HG03139 (cell line): ENCODE results near the gene GSN.

Source experiments
- ATAC-seq: cut with Tn5 transposase; IDR thresholded peaks from one replicate; pipeline ENCODE4 v1.9.1; 2021; ENCODE audit not compliant: unreplicated experiment

The GSN gene

DNA sequence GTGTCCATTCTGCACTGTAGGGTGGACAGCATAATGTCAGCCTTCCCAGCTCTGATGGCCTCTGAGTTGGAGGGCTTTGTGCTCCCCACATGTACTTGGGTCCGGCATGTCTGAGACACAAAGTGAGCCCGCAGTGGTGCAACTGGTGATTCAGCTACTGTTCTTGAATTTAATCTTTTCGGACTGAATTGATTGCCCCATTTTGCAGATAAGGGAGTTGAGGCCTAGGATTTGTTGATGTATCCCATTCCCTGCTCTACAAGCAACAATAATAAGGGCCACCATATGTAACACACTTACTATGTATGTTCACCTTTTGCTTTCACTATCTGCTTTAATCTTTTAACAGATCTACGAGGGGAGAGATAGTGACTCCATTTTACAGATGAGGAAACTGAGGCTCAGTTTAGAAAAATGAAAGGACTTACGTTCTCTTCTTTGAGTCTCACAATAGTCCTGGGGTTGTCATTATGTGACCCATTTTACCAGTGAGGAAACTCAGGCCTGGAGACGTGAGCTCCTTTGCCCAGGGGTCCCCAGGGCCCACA, 4.5 kb downstream of the GSN start:
- no peak for ATAC-seq

DNA sequence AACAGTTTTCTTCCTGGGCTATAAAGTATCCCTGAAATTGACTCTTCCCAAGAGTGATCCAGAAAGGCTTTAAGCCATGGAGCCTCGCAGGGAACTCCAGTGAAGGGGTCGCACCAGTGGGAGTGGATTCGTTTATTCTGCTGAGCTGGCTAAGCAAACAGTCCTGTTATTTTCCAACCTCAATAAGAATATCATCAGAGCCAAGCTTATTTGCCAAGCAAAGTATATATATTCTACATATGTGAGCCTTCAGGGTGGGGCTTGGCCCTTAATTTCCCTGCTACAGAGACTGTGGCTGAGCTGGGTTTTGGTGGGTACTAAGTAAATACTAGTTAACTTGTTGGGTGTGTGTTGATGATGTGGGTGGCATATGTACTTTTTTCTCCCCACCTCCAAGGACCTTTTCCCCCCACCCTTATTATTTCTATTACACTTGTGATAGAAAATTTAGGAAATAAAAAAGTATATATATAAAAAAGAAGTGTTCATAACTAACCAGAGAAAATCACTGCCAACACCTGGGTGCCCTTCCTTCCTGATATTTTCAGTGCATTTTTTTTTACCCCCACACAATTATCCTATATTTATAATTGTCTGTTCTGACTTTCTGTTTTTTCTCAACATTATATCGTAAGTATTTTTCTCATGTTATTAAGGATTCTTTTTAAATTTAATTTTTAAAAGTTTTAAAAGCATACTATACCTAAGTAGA, 5.3 kb downstream of the GSN start:
- ATAC-seq: no peak

DNA sequence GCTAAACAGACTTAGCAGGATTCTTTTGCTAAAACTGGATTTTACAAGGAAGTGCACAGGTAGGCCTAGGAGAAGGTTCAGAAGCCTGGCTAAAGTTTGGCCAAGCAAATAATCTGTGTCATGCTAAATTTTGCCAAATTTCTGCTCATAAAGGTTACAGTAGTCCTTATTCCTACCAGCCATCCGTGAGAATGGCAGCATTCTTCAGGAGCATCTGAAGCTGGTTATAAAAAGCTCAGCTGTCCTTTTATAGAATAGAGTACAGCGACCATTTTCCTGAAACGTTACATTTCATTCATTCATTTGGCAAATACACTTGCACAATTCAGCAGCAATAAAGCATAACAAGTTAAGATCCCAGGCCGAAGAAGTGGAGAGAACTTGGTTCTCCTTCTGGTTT, 6.9 kb downstream of the GSN start:
- ATAC-seq: no peak

DNA sequence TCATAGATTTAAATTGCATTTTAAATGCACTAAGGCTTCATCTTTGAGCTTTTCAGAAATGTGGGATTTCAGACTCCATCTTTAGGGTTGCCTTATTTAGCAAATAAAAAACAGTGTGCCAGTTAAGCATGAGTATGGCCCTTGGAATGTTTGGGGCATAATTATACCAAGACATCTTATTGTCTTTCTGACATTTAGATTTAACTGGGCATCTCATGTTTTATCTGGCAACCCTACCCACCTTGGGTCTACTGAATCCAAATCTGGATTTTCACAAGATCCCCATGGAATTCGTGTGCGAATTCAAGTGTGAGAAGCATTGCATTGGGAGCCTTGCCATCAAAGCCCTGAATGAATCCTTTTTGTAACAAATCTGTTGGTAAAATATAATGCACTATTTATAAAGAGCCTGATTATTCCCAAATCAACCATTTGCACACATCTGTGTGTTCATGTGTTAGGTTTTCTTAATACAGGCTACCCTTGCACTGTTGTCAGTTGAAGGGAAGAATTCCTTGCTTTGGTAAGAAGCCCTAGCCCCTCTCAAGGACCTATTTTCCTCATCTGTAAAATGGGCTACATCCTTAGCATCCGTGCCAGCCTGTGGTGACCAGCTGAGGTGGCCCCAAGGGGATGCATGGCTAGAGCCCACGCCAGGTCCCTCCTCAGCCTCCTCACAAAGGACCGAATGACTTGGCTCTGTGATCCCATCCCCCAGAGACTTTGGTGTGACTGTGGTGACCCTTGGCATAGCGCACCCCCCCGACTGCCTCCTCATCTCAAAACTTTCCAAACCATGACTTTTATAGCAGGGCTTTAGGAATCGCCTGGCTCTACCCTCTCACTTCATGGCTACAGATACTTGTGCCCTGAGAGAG, 8.1 kb downstream of the GSN start:
- ATAC-seq: no peak

DNA sequence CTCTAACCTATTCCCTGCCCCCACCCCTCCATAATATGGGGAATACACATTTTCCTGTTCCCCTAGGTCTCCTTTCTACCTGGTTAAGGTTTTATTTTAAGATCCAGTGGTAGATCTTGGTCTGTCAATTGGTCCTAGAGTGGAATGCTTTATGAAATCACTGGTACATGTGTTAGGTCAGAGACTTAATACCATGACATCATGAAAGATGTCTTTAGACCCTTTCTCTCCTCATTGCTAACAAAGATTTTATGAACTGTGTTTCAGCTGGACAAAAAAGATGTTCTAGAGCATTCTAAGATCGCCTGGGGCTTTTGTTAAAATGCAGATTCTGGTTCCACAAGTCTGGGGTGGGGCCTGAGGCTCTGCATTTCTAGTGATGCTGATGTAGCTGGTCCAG, 9.1 kb downstream of the GSN start:
- no peak for ATAC-seq

DNA sequence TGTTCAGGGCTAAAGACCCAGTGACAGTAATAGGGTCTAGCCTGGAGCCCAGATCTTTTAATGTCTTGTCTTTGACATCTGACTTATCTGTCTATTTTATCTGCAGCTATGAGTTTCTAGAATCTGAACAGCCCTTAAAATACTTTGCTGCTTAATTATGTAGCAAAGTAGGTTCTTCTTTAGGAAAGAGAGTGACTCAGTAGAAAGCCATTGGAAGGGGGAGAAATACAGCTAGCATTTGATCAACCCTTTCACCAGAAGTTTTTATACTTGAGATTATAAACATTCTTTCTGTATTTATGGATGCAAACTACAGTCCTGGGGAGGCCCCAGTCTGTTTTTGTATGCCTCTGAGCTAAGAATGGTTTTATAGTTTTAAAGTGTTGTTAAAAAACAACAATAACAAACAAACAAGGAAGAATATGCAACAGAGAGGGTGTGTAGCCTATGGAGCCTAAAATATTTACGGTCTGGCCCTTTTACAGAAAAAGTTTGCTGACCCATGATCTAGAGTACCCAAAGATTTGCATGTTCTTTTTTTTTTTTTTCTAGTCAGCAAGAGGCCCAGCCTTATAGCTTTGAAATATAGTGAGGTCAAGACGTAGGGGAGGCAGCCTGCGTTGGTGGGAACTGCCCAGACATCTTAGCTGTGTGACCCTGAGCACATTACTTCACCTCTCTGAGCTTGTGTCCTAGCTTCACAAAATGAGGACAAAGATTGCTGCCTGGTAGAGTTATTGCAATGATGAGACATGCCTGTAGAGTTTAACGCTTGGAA, 9.7 kb downstream of the GSN start:
- ATAC-seq: no peak

DNA sequence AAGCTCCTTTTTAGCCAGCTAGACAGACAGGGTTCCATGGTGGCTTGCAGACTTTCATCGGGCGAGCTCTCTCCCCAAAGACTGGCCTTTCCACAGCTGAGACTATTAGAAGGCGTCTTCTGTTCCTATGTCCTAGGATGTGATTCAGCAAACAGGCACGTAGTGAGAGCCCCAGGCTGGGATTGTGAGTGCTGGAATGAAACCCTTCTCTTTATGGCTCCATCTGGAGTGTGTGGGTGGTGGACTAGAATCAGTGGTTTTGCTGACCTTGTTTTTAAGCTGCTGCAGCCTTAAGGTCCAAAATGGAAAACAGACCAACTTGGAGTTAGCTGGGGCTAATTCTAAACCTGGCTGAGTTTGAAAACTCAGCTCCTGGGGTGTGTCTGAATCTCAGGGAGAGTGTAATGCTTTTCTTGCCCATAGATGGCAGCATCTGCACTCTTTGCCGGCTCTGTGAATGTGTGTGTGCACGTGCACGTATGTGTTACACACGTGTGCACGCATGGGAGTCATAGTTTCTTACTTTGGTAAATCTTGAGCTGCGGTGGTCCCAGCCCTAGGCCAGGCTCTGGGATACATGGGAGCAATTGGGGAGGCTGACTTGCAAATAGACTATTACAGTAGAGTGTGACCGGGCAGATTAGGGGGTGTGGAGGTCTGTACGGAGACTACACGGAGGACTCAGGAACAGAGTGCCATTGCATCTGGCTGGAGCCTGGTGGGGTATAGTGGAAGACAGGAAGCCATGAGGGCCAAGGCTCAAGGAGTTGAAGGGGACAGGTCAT, 10.7 kb downstream of the GSN start:
- no peak for ATAC-seq

DNA sequence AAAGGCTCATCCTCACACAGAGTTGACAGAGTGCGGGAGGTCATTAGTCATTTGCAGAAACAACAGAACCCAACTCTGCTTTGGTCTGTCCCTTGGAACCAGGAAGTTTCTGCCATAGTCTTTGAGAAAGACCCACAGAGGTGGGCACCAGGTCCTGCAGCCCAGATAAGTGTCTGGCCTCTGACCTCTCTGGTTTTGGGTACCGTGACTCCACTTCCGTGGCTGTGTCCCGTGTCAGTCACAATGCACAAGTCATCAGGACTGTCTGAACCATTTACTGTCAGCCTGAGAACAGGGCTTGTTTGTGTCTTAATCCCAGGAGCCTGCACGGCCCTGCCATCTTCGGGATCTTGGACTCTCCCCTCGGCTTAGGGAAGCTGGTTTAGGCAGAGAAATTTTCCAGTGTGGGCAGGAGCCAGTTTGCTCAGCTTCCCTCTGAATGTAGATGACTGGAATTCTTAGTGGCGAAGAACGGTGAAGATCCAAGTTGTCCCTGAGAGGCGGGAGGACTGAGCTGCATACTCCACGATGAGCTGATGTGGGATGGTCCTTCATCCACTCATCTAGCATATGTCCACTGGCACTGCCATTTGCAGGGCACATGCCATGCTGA, 11.9 kb downstream of the GSN start:
- no peak for ATAC-seq

DNA sequence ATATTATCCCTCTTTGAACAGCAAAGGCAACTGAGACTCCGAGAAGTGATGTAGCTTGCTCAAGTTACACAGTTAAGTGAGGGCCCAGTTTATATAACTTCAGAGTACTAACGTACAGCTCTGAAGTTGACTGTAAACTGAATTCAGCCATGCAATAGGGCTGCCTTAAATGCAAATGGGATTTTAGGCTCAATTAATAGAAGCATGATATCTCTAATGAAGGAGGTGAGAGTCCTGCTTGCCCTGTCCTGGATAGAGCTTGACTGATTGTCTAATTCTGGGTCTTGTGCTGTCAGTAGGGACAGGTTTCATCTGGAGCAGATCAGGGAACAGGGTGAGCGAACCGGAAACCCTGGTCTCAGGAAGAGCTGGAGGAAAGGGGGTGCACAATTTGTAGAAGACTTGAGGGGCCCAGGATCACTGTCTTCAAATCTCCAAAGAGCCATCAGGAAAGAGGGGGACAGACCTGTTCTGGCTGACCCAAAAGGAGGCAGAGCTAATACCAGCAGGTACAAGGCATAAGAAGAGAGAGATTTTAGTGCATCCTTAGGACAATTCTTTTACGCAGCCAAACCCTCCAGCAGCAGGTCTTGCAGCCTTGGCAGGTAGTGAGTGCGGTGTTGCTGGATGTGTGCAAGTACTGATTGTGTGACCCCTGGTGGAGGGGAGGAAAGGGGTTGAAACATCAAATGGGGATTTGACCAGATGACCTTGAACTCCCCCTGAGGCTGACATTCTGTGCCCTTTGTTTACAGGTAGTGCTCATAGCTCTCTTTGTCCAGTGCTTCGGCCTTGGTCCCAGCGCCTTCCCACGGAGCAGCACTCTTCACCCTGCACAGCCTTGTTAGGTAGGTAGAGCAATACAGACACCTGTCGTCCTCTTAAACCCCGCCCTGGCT, 13.0 kb downstream of the GSN start:
- ATAC-seq: no peak

DNA sequence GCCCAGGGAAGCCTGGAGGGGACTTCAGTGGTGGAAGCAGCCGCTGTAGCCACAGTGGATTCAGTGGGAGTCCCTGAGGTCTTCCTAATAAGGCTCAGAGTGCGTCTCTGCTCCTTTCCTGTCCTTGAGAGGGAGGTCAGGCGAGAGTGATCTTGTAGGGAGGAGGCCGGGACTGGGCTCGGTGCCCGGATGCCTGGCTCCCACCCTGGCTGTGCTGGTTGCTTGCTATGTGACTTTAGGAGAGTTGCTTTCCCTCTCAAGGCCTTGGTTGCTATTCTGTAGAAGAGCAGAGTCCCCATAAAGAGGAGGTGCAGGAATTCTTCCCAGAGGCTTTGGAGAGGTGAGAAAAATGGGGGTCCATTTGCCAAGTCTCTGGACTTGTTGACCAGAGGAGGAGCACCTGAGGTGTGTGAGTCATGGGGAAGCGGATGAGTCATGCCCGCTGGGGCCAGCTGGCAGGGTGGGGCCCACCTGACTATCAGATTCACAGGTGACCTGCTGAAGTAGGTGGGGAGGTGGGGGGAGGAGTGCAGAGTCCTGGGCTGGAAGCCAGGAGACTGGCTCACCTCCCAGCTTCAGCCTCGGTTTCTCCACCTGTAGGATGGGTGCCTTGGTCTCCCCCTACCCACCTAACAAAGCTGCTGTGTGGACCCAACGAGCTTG, 13.8 kb downstream of the GSN start:
- no peak for ATAC-seq

DNA sequence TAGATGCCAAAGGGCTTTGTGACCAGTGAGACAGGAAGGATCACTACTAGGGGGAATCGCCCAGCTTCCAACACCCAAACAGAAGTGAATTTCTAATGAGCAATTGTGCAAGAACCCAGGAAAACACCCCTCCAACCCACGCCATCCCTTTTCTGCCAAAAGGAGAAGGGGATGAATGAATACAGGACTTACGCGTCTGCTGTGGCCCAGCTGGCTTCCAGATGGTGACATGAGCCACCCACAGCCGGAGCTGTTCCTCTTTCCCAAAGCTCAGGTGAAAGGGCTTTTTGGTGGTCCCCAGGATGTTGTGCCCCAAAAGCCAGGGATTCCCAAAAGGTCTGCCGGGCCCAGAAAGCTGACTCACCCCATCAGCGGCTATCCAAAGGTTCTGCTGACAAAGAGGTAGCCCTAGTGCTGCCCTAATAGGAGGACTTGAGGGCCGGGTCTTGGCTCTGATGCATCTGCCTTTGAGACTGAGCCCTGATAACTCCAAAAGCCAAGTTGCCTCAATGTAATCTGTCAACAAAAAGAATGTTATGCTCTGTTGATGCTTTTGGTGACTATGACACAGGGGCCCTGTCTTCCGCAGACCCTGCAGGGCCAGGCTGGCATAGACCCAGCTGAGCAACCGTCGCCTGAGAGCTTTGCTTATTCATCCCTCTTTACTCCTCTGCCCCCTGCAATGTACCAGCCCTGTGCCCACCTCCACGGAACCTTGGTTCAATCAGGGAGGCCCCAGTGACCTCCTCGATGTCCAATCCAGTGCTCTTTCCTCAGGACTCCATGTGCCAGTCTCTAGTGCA, 14.5 kb downstream of the GSN start:
- no peak for ATAC-seq

DNA sequence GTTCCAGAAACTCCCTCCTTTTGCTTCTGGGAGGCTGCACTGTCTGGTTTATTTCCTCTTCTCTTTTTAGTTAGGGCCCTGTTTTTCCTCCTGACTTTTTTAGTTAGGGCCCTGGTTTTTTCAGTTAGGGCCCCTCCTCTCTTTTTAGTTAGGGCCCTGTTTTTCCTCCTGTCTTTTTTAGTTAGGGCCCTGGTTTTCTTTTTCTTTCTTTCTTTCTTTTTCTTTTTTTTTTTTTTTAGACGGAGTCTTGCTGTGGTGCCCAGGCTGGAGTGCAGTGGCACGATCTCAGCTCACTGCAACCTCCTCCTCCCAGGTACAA, 15.1 kb downstream of the GSN start:
- ATAC-seq: no peak

DNA sequence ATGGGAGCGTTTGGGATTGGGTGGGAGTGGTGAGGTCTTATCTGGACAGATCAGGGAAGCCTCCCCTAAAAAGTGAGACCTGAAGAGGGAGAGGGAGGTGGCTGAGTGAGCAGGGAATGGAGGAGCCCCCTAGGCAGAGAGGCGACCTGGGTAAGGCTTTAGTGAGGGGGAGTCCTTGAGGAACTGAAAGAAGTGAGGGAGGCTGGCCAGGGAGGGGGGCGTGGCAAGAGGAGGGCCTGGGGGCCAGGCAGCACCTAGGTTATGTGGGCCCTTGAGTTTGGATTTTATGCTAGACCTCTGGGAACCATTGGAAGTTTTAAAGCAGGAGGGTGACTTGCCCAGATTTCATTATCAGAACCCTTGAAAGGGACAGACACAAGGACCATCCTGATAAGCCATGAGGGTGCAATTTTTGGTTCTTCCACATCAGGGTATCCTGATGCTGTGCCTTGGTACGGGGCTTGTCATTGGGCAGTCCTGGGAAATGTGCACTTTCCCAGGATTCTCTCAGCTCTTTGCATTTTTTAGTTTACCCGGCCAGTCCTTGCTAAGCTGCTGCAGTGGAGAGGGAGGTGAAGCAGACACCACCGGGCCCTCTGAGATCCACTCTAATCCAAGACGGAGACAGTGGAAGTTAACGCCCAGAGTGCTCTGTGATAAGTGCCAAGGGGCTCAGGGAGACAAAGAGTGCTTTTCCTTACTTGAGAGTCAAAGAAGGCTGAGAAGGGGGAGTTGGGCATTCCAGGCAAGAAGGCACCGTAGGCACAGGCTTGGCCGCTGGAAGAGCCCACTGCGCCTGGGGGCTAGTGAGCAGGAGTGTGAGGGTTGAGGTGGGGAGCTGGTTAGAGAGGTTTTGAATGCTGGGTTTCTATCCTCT, 16.1 kb downstream of the GSN start:
- no peak for ATAC-seq

DNA sequence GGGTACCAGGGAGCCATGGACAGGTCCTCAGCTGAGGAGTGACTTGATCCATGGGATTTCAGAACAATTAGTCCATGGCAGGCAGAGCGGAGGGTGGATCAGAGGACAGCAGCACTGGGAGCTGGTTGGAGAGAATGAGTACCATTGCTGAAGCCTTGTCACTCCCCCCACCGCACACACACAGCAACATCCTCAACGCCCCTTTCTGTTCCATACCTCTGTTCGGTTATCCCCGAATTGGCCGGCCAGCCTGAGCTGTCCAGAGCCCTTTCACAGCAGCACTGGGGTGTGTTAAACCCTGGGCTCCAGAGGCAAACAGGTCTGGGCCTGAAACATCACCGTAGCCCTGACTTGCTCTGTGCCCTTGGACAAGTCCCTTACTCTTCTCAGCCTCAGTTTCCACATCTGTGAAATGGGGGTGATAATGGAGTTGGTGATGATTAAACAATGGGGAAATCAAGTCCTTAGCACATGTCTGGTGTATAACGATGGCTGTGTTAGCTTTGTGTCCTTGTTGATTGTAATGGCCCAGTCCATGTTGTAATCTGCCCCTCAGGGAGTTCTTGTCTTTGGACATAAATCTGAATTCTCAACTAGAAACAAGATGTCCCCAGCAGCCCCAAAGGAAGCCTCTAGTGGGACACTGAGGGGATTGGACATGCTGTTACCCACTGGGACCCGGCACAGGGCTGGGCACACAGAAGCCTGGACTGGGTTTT, 16.9 kb downstream of the GSN start:
- no peak for ATAC-seq

DNA sequence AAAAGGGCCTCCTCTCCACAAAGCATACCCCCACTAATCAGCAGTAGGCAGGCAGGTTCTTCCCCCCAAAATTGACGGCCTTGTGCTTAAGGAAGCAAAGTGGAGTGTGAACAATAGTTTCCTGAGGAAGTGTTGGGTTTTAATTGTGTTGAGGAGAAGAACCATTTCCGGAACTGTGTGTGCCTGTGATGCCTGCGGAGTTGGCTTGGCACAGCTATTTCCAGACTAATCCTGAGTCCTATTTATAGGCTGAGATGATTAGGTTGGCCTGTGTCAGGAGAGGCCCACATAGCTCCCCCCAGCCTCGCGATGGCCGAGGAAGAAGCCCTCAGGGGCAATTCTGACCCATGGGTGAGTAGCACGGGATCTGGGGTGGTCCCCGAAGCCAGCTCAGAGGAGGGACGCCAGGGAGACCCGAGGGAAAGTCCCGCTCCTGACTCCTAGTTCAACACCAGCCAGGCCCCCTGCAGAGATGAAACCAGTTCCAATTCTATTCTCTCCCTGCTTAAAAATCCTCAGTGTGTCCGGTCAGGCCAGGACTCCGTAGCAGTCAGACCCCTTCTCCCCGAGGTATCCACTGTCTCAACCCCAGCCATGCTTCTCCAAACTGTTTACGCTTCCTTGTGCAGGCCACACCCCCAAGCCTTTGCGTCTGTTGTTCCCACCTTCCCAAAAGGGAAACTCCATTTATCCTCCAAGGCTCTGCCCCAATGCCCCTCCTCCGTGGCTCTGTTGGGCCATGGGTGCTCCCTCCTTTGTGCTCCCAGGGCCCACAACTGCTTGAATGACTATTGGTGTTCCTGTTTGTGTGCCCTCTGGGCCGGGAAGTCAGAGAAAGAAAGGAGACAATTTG, 18.1 kb downstream of the GSN start:
- ATAC-seq: no peak

DNA sequence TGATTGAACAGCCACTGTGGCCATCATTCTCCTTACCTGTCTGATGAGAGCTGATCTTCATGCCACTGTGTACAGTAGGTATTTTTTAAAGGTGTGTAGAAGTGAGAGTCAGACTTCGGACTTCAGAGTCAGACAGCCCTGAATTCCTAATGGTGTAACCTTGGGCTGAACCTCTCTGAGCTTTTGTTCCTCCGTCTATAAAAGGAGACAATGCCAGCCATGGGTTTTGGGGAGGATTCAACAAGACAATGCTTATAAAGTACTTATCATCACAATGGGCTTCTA, 18.7 kb downstream of the GSN start:
- ATAC-seq: no peak
